ENCODE measurements around the gene SLC22A15. TPM values are rescaled to one million over a fixed set of nuclear protein-coding genes. Genes with fewer than 3 reads are reported as not detected.
"Not testable (repeated sequence)": the region's sequence is repeated elsewhere in the genome, so short reads cannot be mapped to it uniquely, and the experiment has no call there.

Gene SLC22A15
- total RNA-seq, 2 experiments from 2014 or later = 0.07 to 0.25 TPM

DNA sequence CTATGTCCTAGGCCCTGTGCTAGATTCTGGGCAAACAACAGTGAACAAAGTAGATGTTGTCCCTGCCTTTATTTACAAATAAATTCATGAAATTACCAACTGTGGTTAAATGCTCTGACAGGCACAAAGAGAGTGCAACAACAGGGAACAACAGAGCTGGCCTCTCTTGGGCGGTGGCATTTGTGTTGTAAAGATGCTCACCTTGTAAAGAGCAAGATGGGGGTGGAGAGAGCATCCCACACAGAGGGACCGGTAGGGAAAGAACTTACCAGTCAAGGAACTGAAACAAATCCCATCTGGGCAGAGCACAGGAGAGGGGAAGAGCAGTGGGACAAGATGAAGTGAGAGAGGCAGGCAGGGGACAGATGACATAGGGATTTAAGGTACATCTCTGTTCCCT lies 21.6 kb upstream of the SLC22A15 start:
- Mint-ChIP-seq H3K27ac (no peak overlapping the region), H3K4me1 (ENCODE audit: low read depth) (peaks cover 3% of the 10 kb centered on the region), H3K4me3 (no peak overlapping the region), H3K9me3 (no peaks in the 10 kb centered on the region), H3K27me3 (peaks cover 22% of the 10 kb centered on the region), H3K36me3 (ENCODE audit: low read depth) (no peaks in the 10 kb centered on the region)
- POLR2A ChIA-PET = no interaction called here
- DNase-seq (no peak), ATAC-seq (no peak)
- intact Hi-C loops (cut with micrococcal nuclease) = no loop called here
- TF ChIP-seq, protein P1, sequence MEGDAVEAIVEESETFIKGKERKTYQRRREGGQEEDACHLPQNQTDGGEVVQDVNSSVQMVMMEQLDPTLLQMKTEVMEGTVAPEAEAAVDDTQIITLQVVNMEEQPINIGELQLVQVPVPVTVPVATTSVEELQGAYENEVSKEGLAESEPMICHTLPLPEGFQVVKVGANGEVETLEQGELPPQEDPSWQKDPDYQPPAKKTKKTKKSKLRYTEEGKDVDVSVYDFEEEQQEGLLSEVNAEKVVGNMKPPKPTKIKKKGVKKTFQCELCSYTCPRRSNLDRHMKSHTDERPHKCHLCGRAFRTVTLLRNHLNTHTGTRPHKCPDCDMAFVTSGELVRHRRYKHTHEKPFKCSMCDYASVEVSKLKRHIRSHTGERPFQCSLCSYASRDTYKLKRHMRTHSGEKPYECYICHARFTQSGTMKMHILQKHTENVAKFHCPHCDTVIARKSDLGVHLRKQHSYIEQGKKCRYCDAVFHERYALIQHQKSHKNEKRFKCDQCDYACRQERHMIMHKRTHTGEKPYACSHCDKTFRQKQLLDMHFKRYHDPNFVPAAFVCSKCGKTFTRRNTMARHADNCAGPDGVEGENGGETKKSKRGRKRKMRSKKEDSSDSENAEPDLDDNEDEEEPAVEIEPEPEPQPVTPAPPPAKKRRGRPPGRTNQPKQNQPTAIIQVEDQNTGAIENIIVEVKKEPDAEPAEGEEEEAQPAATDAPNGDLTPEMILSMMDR (IDR thresholded peaks at IDR 0.05) = no peak
- CTCF ChIA-PET = no interaction called here

DNA sequence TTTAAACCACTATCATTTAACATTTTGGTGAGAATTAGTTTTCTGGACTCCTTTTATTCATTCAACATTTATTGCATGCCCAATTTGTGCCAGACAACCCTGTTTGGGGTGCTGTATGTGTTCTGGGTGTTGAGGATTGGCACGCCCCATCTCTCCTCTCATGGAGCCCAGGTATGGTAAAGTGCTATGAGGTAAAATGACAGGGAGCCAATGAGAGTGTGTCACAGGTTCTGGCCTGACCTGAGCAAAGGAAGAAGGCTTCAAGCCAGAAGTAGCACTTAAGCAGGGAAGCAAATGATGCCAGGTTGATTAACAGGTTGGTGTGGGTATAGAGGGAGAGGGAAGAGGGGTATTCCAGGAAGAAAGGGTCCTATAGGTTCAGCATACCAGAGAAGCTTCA lies 21.1 kb upstream of the SLC22A15 start:
- H3K36me3 Mint-ChIP-seq (ENCODE audit: low read depth) = no peaks in the 10 kb centered on the region
- intact Hi-C loops (cut with micrococcal nuclease) = no loop called here
- no peak overlapping the region for H3K27ac Mint-ChIP-seq
- TF ChIP-seq, protein P1 (IDR thresholded peaks at IDR 0.05) = no peak
- POLR2A ChIA-PET = no interaction called here
- CTCF ChIA-PET = interaction anchor here (1.1 kb wide), 1 partner anchor 26 kb away, joined by 3 read pairs; no protein-coding TSS in a partner anchor
- DNase-seq = no peak
- no peaks in the 10 kb centered on the region for H3K9me3 Mint-ChIP-seq
- no peak overlapping the region for H3K4me3 Mint-ChIP-seq
- no peak for ATAC-seq
- H3K27me3 Mint-ChIP-seq = peaks cover 23% of the 10 kb centered on the region
- H3K4me1 Mint-ChIP-seq (ENCODE audit: low read depth) = peaks cover 3% of the 10 kb centered on the region

DNA sequence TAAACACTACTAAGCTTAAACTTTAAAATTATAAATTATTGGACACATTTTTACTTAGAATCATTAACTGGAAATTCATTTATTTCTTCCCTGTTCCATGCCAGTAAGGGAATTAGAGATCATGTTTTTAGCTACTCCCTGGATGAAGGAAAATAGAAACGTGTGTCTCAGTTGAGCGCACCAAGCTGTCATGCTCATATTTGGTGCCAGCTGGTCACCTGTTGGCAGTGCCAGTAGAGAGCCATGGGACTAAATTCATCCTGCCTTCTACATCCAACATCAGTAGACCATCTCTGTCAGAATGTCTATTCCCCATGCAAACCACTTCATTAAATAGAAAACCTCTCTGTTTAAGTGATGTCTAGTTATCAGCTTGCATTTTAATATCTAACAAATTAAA lies 17.4 kb upstream of the SLC22A15 start:
- ATAC-seq = no peak
- ChIA-PET CTCF (interaction anchor here (0.7 to 2.5 kb wide), 2 partner anchors 22 to 151 kb away, joined by 3 to 6 read pairs; no protein-coding TSS in a partner anchor), POLR2A (interaction anchor here (1.0 to 1.2 kb wide), 2 partner anchors 14 to 62 kb away, joined by 3 read pairs; no protein-coding TSS in a partner anchor)
- Mint-ChIP-seq H3K27me3 (peaks cover 41% of the 10 kb centered on the region), H3K36me3 (ENCODE audit: low read depth) (no peaks in the 10 kb centered on the region), H3K4me1 (ENCODE audit: low read depth) (no peaks in the 10 kb centered on the region), H3K4me3 (no peak overlapping the region), H3K9me3 (no peaks in the 10 kb centered on the region), H3K27ac (no peak overlapping the region)
- no peak for DNase-seq
- intact Hi-C loops (cut with micrococcal nuclease) = no loop called here
- TF ChIP-seq, protein P1 (IDR thresholded peaks at IDR 0.05) = no peak

DNA sequence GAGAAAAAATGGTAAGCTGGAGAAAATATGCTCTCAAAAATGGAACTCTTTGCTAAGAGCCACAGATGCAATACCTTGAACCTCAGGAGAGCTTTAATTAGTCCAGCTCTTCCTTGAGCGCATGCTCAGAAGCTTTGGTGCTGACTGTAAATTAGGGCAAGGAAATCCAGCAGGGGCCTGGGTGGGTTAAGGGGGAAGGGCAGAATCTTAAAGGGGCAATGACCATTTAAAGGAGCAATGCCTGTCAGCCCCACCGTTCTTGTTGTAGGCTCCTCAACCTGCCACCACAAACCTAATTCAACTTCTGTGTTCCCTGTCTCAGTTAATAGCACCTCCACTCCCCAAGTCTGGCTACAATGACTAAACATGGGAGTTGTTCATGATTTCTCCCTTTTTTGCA lies 6.8 kb upstream of the SLC22A15 start:
- Mint-ChIP-seq H3K4me3 (no peak overlapping the region), H3K27me3 (peaks cover 42% of the 10 kb centered on the region), H3K27ac (no peak overlapping the region), H3K36me3 (ENCODE audit: low read depth) (no peaks in the 10 kb centered on the region), H3K9me3 (no peaks in the 10 kb centered on the region), H3K4me1 (ENCODE audit: low read depth) (no peaks in the 10 kb centered on the region)
- intact Hi-C loops (cut with micrococcal nuclease) = no loop called here
- ChIA-PET POLR2A (no interaction called here), CTCF (interaction anchor here (1.0 kb wide), 1 partner anchor 12 kb away, joined by 3 read pairs; no protein-coding TSS in a partner anchor)
- TF ChIP-seq, protein P1 (IDR thresholded peaks at IDR 0.05) = no peak
- DNase-seq (peak; percentile 2), ATAC-seq (no peak)

DNA sequence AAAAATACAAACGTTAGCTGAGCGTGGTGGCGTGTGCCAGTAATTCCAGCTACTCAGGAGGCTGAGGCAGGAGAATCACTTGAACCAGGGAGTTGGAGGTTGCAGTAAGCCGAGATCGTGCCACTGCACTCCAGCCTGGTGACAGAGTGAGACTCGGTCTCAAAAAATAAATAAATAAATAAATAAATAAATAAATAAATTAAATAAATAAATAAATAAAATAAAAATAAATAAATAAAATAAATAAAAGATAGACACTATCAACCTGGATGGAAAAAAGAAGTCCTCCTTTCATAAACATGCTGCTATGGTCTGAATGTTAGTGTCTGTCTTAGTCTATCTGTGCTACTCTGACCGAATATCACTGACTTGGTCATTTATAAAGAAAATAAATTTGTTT lies 4.5 kb upstream of the SLC22A15 start:
- H3K36me3 Mint-ChIP-seq (ENCODE audit: low read depth); H3K9me3 Mint-ChIP-seq; H3K27ac Mint-ChIP-seq; DNase-seq; ATAC-seq; POLR2A ChIA-PET; H3K4me3 Mint-ChIP-seq; intact Hi-C loops (cut with micrococcal nuclease); H3K4me1 Mint-ChIP-seq (ENCODE audit: low read depth): not testable (repeated sequence)
- CTCF ChIA-PET = interaction anchor here (2.6 kb wide), 1 partner anchor 9 kb away, joined by 11 read pairs; no protein-coding TSS in a partner anchor
- H3K27me3 Mint-ChIP-seq = peaks cover 36% of the 10 kb centered on the region
